Esophagus muscularis mucosa (tissue), 4 donors: ENCODE measurements around the gene PDGFC.
"Not testable (repeated sequence)": the region's sequence is repeated elsewhere in the genome, so short reads cannot be mapped to it uniquely, and the experiment has no call there.

Source experiments
- EP300 ChIP-seq: sonication (generic); formaldehyde crosslinking; IDR thresholded peaks from one replicate; pipeline ENCODE4 v1.6.1; 2017; ENCODE audit warnings: antibody characterized with exemption
- POLR2A ChIP-seq: fragments of 450-650 bp; IDR thresholded peaks from one replicate; pipeline ENCODE4 v1.6.1; 2017; ENCODE audit warnings: antibody characterized with exemption, moderate library complexity, mild to moderate bottlenecking, low read depth
- POLR2AphosphoS5 ChIP-seq, 2 donors: sonication (generic); formaldehyde crosslinking; IDR thresholded peaks; one replicate each; pipeline ENCODE4 v1.6.1; 2017; ENCODE audit warnings: antibody characterized with exemption in 2 of 2
- TF ChIP-seq, protein P1 (sequence below), 3 experiments: fragments of 200-600 bp in 2 of 3; fragments of 450-650 bp in 1 of 3; sonication (generic) in 2 of 3; IDR thresholded peaks; one replicate each; pipeline ENCODE4 v1.5.1; 2017 to 2019; ENCODE audit warnings: antibody characterized with exemption in 3 of 3, mild to moderate bottlenecking in 2 of 3, moderate library complexity in 1 of 3

DNA sequence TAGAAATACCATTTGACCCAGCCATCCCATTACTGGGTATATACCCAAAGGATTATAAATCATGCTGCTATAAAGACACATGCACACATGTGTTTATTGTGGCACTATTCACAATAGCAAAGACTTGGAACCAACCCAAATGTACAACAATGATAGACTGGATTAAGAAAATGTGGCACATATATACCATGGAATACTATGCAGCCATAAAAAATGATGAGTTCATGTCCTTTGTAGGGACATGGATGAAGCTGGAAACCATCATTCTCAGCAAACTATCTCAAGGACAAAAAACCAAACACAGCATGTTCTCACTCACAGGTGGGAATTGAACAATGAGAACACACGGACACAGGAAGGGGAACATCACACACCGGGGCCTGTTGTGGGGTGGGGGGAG lies 39.2 kb downstream of the PDGFC start:
- TF ChIP-seq EP300; POLR2A; POLR2AphosphoS5 (IDR thresholded peaks at IDR 0.05): not testable (repeated sequence)
- TF ChIP-seq, protein P1, sequence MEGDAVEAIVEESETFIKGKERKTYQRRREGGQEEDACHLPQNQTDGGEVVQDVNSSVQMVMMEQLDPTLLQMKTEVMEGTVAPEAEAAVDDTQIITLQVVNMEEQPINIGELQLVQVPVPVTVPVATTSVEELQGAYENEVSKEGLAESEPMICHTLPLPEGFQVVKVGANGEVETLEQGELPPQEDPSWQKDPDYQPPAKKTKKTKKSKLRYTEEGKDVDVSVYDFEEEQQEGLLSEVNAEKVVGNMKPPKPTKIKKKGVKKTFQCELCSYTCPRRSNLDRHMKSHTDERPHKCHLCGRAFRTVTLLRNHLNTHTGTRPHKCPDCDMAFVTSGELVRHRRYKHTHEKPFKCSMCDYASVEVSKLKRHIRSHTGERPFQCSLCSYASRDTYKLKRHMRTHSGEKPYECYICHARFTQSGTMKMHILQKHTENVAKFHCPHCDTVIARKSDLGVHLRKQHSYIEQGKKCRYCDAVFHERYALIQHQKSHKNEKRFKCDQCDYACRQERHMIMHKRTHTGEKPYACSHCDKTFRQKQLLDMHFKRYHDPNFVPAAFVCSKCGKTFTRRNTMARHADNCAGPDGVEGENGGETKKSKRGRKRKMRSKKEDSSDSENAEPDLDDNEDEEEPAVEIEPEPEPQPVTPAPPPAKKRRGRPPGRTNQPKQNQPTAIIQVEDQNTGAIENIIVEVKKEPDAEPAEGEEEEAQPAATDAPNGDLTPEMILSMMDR (IDR thresholded peaks at IDR 0.05): not testable (repeated sequence)
